Kidney glomerular epithelial cell (primary cell): ENCODE measurements around the gene AOPEP.
"Not testable (repeated sequence)": the region's sequence is repeated elsewhere in the genome, so short reads cannot be mapped to it uniquely, and the experiment has no call there.

ENCODE experiments used
- DNase-seq: peaks from one replicate; lab custom pipeline; 2025; lab: John Stamatoyannopoulos, UW

Gene AOPEP

DNA sequence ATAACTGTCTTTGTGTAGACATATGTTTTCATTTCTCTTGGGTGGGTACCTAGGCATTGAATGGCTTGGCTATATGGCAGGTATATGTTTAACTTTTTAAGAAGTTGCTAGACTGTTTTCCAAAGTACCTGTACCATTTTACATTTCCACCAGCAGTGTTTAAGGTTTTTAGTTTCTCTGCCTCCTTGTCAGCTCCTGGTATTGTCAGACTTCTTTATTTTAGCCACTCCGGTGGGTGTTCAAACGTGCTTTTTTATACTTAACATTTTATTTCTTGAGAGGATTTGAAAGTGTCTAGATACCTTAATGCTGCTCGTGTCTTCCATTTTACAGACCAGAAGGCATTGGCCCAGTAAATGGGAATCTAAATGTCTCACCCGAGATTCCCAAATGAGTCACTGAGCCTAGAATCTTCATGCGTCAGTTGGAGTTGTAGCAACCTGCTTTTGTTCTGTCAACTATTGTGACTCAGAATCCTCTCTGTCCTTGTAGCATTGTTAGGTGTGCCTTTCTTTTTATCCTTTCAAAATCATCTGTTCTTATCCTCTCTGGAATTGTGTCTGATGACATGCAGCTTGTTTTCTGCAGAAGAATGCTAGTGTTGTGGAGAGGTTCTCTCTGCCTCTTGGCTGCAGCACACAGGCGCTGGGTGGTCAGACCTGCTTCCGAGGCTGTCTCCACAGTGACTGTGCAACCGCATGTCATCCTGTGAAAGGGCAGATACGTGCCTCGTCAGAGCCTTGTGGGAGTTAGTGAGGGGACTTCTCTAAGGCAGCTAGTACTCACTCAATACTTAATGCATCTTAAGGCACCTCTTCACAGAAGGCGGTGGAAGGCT lies 291.8 kb downstream of the AOPEP start:
- DNase-seq, result peak; percentile 91

DNA sequence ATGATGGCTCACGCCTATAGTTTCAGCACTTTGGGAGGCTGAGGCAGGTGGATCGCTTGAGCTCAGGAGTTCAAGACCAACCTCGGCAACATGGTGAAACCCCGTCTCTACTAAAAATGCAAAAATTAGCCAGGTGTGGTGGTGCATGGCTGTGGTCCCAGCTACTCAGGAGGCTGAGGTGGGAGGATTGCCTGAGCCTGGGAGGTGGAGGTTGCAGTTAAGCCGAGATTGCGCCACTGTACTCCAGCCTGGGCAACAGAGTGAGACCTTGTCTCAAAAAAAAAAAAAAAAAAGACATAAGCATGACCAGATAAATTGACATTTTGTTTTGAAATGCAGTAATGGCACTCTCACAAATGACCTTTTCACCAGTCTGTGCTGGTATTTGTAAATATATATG lies 294.1 kb downstream of the AOPEP start:
- DNase-seq, result not testable (repeated sequence)

DNA sequence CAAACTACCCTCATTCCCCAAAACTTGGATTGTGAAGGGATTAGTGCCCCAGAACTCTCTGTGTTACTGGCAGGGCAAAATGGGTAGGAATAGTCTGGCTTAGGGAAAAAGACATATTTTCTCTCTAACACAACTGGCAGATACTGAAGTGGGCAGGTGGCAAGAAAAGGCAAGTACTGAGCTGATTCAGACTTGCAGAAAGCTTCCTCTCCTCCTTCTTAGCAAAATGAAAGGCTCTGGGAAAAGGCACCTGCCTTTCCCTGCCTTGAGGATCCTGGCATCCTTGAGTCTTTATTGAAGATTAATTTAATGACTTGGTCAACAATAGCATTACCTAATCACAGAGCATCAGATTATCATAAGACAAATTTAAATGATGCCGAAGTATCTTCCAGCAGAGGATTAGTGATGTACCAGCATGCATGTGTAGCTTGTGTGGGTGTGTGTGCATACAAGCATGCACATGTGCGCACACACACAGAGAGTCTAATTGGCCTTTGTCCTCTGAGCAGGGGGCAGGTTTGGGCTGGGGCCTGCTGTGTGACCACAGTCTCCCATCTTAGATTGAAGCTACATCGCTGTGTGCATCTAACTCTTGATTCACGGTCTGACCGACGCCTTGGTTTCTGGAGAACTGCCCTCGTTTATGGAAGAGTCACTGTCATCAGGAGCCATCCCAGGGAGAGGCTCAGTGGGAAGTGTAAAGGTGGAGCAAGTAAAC lies 294.8 kb downstream of the AOPEP start:
- no peak for DNase-seq

DNA sequence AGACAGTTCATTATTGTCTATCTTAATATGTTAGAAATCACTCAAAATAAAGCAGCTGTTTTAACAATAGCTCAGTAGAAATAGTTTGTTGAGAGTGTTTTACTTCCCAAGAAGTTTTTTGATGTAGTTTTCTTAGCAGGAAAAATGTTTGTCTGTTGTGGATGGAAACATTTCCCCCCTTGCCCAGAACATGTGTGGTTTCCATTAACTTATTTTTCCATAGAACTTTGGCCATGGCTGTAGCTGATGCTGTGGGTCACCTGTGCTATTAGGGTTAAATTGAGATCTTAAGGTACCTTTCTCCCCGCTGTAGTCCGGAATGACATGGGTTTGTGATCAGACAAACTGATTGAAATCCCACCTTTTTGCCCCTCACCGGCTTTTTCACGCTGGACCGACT lies 296.2 kb downstream of the AOPEP start:
- no peak for DNase-seq

DNA sequence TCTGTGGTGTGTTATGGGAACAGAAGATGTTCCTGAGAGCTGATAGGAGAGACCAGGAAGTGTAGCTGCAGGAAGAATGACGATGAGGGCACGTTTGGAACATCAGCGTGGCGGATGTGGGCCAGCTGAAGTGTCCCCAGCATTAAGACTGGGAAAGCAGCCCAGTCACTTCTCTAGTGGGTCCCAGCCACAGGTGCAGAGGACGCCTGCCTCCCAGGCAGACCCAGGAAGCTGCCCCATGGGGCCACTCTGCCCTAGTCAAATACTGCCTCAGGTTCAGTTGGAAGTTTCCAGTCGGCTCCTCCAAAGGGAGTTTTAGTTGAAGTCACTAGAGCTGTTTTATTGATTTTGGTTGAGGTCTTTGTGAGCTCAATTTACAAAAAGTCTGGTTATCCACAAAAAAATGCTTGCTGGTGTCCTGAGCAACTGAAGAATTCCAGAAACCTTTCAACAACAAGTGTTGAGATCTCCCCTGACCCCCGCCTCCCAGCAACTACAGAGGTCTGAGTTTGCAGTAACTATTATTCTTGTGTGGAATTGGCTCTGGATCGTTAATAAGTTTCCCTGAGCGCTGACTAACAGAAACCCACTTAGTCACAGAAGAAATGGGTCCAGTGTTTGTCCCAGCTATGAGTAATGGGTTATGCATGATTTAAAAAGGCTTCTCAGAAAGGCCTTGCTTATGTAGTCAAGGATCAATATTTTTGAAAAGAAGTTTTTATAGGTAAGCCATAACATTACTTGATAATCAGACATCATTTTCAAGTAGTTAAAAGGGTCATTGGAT lies 296.9 kb downstream of the AOPEP start:
- DNase-seq, result peak; percentile 99

DNA sequence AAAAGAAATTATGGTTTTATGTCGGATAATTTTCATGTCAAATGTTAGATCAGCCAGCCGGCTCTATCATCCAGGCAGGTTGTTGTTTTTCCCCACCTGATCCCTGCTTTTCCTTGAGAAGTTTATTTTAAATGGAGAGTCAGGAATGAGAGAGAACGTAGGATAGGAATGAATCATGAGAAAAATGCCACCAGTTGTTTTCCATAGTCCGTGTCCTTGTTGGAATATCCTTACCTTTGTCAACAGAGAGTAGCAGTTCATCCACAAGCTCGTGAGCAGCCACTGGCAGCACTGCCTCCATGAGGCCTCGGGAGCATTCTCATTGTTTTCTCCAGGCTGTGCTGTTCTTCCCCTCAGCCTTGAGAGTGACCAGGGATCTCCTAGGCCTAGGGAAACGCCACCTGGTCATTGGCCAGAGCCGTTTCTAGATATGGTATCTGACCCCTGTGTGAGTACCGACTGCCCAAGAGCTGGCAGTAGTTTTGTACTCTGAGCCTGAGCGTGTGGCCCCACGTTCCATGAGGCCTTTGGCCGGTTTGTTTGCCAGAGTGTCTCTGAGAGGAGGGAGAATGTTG lies 297.7 kb downstream of the AOPEP start:
- DNase-seq, result peak; percentile 55

DNA sequence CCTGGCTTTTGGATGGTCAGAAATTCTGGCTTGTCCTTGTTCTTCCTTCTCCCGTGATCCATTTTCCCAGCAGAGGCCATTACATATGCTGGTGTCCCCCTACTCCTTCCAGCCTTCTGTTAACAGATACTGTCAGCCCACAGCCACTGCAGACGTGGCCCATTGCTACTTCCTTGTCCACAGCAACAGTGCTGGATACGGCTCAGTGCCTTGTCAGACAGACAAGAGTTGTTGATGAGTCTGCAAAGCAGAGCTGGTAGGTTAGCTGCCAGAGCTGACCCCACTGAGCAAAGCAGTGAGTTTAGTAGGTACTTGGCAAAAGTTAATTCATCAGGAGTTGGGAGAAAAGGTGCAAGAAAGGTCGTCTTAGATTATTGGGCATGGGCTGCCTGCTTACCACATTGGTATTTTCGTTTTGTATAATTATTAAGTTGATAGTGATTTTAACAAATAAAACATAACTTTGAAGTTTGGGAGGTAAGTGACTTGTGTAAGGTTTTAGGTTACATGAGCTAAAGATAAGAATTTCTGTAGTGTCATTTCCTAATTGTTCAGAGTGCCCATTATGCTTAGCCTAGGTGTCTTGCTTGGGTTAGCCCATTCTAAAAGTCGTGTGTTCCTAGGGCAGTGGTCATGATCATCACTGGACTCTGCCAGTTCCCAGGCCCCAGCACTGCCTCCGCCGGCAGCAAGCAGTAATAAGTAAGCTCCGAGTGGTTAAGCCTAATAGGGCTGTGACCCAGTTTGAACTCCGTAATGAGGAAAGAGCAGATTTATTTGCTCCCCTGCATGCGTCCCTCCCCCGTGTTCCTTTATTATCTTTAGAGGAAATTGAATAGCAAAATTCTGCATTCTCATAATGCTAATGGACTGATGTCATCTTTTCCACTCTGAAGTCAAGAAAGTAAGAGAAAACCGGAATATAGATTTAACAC lies 299.0 kb downstream of the AOPEP start:
- peak; percentile 98 for DNase-seq

DNA sequence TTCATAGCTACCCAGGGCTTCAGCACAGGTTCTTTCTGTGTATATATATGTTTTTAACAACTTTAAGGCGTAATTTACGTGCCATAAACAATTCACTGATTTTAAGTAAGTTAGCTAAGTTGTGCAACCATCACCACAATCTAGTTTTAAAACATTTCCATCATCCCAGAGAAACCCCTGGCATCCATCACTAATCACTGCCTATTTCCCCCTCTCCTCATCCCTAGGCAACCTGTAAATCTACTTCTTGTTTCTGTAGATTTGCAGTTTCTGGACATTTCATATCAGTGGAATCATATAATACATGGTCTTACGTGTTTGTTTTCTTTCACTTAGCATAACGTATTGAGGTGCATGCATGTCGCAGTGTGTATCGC lies 299.6 kb downstream of the AOPEP start:
- DNase-seq, result peak; percentile 71

DNA sequence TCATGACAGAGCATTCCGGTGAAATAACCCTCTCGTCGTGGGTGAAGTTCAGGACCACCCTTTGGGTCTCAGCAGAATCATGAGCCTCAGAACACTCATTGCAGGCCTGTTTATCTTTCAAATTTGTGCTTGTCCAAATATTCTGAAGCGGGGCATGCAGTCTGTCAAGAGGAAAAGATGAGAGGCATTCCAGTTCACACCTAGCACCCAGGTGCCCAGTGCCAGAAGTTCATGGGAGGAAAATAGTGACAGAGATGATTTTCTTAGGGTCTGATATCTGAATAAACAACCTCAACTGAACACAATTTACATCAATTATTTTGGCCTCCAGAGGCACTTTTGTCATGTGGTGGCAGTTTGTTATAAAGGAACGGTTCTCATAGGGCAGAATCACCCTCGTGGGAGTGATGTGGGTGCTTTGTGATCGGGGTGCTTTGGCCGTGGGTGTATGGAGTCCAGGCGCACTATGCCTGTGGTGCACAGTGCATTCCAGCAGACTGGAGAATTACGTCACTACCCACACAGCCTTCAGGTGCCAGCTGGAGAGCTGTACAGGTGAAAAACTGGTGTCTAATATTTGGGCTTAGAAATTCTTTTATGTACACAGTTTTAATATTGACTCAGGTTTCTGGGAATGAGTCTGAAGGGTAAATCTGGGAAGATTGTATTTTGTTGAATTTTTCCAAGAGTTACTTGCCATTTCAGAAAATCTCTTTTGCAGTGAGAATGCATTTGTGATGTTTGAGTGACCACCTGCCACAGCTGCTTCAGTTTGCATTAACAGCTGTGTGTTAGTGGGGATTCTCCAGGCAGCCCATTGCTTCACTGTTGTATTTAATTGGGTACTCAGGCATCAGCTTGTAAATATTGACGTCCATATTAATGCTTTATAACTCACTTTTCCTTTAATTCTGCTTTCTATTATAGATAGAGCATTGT lies 301.7 kb downstream of the AOPEP start:
- DNase-seq, result no peak

DNA sequence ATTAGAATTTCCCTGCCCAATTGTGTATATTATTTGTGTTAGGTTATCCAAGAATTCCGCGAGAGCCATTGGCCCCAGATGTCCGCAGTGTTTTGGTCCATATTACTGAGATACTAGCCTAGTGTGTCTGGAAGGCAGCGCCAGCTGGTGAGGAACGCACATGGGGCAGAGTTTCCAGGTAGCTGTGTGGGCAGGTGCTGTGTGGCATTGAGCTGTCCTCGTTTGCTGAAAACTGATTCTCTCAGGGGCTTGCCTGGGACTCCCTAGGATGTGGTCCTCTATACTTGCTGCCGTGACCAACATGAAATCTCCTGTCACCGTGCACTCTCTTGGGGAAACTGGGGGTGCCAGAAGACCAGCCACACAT lies 302.3 kb downstream of the AOPEP start:
- no peak for DNase-seq

DNA sequence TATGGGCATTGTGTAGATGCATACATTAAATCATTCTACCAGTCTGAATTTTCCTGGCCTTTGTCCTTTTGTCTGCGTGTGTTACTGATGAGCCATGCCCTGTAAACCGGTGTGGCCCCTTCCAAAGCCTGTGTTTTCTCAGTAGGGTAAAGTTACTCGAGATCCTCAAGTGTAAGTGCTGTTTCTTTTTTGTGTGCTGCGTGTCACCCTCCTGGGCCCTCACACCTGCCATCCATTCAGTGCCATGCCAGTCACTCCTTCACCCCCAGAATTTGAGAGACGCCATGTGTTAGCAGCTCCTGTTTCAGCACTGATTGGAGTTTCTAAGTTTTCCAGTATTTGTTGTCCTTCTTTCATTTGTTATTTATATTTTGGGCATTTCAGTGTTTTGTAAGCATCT lies 302.8 kb downstream of the AOPEP start:
- DNase-seq, result no peak

DNA sequence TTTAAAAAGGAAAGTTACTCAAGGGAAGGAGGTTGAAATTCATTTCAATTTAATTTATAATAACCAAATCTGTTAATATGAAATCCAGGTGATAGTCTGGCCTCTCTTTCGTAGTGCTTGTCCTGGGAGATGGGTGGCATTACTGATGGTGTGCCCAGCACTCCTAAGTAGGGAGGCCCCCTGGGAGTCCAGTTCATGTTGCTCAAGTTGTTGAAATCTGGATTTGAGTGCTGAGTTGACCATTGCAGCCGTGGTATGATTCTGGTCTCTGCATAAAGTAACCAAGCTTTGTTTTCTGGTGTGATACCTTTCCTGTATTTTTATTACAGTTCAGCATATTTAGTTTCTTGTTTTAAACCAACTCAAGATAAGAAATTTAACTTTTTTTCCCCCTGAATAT lies 303.2 kb downstream of the AOPEP start:
- DNase-seq, result no peak

DNA sequence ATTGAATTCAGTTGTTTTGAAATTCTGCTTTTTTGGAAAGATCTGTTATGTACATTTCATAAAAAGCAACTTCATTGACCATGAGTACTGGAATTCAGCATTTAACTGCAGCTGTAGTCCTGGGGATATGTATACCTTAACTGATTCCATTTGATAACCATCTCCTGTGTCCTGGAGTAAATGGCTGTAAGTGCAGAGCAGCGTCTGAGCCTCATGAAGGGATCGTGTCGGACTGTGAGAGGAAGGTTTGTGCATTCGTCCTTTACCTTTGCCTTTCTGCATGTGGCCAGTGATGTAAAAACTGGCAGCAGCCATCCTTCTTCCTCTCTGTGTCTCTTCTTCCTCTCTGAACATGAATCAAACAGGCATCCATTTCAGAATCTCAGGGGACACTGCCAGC lies 303.8 kb downstream of the AOPEP start:
- DNase-seq, result no peak

DNA sequence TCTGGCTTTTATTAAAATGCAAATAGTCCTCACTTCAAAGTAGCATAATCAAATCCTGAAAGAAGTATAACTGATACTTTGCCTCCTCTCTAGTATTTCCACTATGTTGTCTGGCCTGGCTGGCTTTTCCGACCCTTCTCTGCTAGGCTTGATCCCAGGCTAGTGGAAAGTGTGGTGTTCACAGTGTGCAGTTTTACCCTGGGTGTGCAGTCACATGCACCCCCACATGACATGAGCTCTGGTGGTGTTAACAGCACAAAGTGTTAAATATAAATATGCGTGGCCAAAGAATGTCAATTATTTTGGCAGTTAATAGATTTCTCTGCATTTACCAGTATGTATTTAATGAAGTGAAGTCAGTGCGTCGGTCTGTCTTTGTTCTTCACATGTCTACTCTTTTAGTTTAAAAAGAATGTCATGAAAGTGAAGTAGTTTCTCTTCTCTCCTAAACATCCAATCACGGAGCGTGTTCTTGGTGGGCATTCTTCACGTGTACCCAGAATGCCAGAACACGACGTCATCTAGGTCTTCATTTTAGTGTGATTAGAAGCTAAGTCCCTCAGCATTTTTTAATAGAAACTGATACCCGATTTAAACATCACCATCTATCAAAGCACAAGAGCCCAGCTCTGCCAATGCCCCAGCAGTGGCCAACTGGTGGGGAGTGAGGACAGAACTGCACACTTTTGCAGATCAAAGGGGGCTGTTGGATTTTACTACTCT lies 304.6 kb downstream of the AOPEP start:
- no peak for DNase-seq

DNA sequence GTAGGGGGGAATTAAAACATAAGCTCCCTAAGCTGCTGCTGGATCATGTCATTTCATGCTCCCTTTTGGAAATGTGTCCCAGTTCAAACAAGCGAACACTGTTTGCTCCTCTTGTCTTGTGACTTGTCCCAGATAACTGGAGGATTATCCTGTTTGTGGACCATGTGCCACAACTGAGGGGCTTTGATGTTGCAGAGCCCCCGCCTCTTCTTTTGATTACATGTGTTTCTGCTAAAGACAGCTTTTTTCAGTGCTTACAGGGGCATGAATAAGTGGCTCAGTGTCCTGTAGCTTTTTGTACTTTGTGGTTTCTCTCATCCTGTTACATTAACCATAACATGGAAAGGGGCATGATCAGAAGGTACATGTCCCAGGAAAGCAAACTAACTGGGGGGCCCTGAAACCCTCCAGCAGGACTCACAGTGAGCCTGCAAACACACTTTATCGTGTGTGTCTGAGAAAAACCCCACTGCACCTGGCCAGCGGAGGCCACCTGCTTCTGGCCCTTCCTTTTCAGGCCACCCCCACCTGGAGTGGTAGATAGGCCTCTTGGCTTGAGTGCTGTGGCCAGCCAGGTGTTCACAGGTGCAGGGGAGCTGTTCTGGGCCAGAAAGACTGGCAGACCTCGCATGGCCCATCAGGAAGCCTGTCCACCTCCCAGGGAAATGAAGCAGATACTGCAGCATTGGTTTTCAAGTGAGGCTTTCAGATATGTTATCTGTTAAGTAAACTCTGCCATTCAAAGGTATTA lies 305.4 kb downstream of the AOPEP start:
- DNase-seq, result no peak

DNA sequence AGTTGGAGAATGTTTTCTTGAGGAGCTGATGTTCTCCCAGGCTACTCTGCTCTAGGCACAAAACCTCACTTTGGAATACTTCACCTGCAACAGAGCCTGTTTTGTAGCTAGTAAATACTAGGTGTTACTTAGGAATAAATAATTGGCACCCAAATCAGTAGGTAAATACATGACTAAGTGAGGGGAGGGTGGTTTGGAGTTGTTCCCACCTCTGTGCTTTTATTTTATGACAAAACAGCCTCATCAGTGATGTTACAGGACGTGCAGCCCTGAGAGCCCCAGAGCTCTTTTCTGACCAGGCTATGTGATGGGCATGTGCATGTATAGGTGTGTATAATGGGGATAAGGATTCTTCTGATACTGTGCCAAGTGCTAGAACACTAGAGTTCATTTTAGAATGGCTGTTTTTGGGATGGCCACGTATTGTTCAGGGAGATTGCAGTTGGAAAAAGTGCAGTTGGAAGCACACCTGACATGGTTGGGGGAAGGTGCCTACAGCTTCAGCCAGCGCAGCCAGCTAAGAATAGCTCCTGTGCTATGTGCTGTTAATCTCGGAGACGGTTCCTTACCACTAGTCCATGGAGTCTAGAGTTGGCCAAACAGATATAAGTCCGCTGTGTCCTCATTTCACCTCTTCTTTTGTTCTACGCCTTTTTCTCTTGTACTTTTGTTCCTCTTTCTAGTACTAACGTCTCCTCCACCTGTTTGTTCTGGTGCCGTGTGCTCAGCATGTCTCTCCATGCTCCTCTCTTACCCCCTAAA lies 306.3 kb downstream of the AOPEP start:
- DNase-seq, result no peak

DNA sequence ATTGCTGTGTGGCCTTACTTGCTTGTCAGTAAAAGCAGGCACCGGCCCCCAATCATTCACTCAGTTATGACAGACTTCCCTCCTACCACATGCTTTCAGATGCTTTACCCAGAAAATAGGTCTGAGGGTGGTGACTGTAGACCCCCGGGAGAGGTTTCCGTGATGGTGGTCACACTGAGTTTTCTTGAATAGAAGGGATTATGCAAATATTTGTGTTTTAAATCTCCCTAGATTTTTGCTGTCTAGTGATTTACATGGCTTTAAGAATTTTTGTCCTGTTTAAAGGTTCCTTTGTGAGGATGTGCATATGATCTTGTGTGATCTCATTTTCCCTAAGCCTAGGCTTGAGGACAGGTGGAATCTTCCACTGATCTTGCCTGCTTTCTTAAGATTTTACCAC lies 309.3 kb downstream of the AOPEP start:
- DNase-seq, result no peak

DNA sequence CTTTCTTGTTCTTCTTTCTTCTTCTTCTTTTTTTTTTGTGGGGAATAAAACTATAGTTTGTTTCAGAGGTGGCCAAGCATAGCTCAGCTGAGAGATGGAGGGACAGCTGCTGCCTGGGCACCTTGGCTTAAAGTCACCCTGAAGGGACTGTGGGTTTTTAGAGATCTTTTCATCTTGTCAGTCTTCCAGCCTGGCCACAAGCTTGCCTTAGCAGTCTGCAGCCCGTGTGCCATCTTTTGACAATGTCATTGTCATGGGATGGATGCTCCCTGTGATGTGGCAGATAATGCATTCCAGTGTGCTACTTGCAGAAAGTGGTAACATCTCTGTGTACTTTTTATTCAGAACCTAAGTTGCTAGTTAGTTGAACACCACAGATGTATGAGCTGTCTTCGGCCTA lies 310.2 kb downstream of the AOPEP start:
- no peak for DNase-seq
